BLaER1 (cell line): ENCODE measurements around the gene QRFP.
A peak's percentile ranks its signal among the peaks of the same experiment; 100 is the strongest.

Experiments
- H3K27ac ChIP-seq: shearing (Covaris generic); formaldehyde crosslinking; 2 replicates; pipeline ENCODE4 v1.8.1; 2022
- H3K27me3 ChIP-seq: shearing (Covaris generic); formaldehyde crosslinking; 2 replicates; pipeline ENCODE4 v1.8.1; 2022
- H3K36me3 ChIP-seq: shearing (Covaris generic); formaldehyde crosslinking; 2 replicates; pipeline ENCODE4 v1.8.1; 2022
- H3K4me1 ChIP-seq: shearing (Covaris generic); formaldehyde crosslinking; 2 replicates; pipeline ENCODE4 v1.8.1; 2022
- H3K4me2 ChIP-seq: shearing (Covaris generic); formaldehyde crosslinking; 2 replicates; pipeline ENCODE4 v1.8.1; 2022
- H3K4me3 ChIP-seq: shearing (Covaris generic); formaldehyde crosslinking; 2 replicates; pipeline ENCODE4 v1.8.1; 2022
- H3K9ac ChIP-seq: shearing (Covaris generic); formaldehyde crosslinking; 2 replicates; pipeline ENCODE4 v1.8.1; 2022
- H3K9me3 ChIP-seq: shearing (Covaris generic); formaldehyde crosslinking; 2 replicates; pipeline ENCODE4 v1.8.1; 2022
- H4K20me1 ChIP-seq: shearing (Covaris generic); formaldehyde crosslinking; 2 replicates; pipeline ENCODE4 v1.8.1; 2022
- Cebpa-rat ChIP-seq: shearing (Covaris generic); IDR thresholded peaks from 2 replicates; pipeline ENCODE4 v1.8.1; 2022

The QRFP gene

DNA sequence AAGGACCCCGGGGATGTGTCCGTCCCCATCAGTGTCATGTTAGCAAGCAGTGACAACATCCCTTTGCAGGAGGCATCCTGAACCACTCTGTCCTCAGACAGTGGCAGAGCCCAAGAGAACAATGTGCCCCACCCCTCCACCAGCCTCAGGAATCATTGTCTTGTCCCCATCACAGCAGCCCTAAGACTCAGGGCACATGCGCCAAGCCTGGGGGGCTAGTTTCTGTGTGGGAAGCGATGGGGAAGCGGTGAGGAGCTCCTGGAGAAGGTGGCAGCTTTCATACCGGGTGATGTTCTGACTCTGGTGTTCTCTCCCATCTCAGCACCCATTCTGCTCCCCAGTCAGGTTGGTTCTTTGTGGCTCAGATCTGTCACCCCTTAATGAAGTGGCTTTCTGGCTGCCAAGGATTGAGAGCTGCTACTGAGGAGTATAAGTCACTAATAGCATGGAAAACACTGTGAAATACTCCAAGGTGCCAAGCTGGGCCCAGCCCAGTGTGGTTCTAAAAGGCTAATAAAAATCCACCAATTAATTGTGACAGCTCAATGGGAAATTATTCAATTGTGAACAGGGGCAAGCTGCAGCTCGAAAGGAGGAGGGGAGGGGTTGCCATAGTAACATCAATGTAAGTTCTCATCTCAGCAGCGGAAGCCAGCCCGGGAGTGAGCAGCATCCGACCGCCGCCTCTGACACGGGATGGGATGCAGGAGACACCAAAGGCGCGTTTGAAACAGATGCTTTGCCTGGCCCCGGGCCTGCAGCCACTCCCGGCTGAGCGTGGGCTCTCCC, 4.7 kb downstream of the QRFP start:
- Histone ChIP-seq H3K27ac (no peak overlapping the region), H3K9ac (no peak overlapping the region; the same call in 1 of the 2 replicates), H3K4me2 (peak overlapping the region; percentile 84), H3K4me1 (peaks cover 66% of the 10 kb centered on the region), H3K36me3 (peaks cover 36% of the 10 kb centered on the region), H3K9me3 (no peaks in the 10 kb centered on the region), H3K27me3 (peaks cover 4% of the 10 kb centered on the region; the same call in 1 of the 2 replicates), H3K4me3 (no peak overlapping the region), H4K20me1 (peaks cover 88% of the 10 kb centered on the region)
- no peak for TF ChIP-seq Cebpa-rat

DNA sequence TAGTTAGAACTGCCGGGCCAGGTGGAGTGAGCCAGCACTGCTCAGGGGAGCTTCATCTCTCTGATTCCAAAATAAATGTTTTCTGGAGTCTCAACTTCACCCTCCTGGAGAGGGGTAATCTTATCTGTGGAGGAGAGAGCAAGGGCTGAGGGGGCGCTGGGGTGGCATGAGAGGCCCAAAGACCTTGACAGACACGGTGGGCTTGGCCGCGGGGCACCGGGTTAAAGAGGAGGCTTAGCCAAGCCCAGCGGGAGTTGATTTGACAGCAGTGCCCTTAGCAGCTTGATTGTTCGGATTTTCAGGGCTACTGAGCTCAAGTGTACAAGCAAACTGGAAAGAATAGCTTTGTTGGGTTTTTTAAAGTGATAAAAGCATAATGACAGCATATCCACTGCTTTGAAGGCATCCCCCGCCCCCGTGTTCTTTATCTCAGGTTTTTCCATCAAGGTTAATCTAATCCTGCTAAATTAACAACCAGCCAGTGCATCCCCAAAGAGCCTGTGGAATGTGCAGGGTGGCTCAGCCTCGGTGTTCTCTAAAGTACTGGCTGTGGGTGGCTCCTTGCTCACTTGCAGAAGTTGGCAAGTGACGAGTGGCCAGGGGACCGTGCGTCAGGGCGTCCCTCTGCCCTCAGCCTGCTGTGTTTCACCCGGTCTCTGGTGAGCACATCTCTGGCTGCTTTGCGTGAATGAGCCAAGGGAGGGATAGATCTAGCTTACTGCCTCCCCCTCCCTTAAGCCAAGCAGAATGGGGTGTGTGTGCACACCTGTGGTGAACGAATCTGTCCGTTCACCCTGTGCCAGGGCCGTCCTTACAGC, 5.5 kb downstream of the QRFP start:
- Histone ChIP-seq H3K4me3 (no peak overlapping the region), H3K4me2 (peak overlapping the region; percentile 84)

DNA sequence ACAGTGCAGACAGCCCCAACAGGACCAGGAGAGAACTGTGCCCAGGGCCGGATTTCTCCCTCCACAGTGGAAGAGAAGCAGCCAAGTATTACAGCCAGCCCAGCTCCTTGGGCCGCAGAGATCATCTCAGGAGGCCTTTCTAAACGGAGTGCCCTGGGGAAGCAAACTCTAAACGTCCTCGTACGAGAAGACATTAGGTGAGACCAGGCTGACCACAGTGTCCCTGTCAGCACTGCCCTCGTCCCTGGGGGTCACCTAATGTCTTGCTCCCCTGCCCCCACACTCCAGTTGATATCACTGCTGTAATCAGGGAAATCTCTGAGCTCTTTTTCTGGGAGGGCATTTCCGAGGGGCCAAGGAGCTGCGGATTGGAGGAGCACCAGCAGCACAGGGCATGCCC, 6.5 kb downstream of the QRFP start:
- Histone ChIP-seq H3K36me3 (peaks cover 54% of the 10 kb centered on the region), H3K4me3 (no peak overlapping the region), H3K9me3 (no peaks in the 10 kb centered on the region), H3K4me1 (peaks cover 53% of the 10 kb centered on the region), H3K27ac (no peak overlapping the region), H4K20me1 (peaks cover 95% of the 10 kb centered on the region), H3K27me3 (peaks cover 4% of the 10 kb centered on the region; the same call in 1 of the 2 replicates), H3K4me2 (no peak overlapping the region), H3K9ac (no peak overlapping the region)
- no peak for TF ChIP-seq Cebpa-rat

More for the DNA sequence above, 5.5 kb downstream of the QRFP start:
- no peaks in the 10 kb centered on the region for H3K9me3 ChIP-seq
- H4K20me1 ChIP-seq: peaks cover 95% of the 10 kb centered on the region
- H3K36me3 ChIP-seq: peaks cover 44% of the 10 kb centered on the region
- peaks cover 63% of the 10 kb centered on the region for H3K4me1 ChIP-seq
- peaks cover 4% of the 10 kb centered on the region; the same call in 1 of the 2 replicates for H3K27me3 ChIP-seq
- H3K27ac ChIP-seq: no peak overlapping the region
- no peak overlapping the region; the same call in 1 of the 2 replicates for H3K9ac ChIP-seq
- TF ChIP-seq Cebpa-rat: no peak

DNA sequence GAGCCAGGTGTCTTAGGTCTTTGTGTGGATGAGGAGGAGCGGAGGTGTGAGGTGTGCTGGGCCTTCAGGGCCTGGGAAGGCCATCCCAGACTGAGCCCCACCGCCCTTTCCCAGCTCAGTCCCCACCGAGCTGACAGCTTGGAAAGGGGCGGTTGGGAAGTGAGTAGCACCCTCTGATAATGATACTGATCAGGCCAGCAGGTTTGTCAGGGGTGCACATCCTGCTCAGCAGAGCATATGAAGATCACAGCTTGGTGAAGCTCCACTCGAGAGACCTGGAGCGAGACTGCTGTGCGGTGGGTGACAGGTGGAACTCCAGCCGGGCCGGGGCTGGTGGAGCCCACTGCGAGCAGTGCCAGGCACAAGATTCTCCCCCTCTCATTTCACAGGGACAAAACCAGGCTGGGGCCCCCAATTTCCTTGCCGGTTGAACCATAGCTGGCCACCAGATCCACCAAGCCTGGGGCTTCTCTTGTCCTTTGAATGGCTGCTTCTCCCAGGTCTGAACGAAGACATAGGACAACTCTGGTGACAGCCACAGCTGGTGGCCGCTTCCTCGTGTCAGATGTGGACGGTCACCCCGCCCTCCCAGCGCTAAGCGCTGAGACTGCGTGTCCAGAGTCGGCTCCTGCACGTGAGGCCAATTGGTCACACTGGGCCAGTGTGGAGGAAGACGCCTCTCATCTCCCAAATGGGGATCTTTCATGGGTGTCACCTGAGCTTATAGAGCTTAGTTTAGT, 8.3 kb downstream of the QRFP start:
- Histone ChIP-seq H3K4me3 (no peak overlapping the region), H4K20me1 (peaks cover 100% of the 10 kb centered on the region), H3K27ac (no peak overlapping the region), H3K9ac (no peak overlapping the region), H3K36me3 (peaks cover 72% of the 10 kb centered on the region), H3K4me2 (no peak overlapping the region), H3K4me1 (peaks cover 35% of the 10 kb centered on the region), H3K9me3 (no peaks in the 10 kb centered on the region), H3K27me3 (peaks cover 4% of the 10 kb centered on the region; the same call in 1 of the 2 replicates)
- no peak for TF ChIP-seq Cebpa-rat

DNA sequence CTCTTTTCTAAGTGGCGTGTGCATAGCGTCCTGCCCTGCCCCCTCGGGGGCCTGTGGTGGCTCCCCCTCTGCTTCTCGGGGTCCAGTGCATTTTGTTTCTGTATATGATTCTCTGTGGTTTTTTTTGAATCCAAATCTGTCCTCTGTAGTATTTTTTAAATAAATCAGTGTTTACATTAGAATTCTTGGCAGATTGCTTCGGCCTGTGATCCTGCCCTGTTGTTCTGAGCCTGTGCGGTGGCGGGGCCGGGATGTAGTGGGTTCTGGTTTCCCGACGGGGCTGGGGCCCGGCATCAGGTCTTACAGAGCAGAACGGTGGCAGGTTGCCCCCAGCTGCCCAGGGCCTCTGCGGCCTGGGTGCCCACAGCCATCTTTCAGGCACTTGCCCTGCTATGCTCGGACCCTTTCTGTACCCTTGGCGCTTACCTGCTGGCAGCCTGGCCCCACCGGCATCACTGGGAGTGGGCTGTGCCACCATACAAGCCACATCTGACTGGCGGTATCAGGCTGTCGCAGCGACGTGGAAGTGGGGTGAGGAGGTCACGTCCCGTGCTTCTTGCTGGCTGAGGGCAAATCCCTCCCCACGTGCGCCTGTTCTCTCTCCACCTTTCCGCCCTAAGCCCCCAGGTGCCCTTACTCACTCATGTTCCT, 9.0 kb downstream of the QRFP start:
- H3K4me2 ChIP-seq: no peak overlapping the region
- no peak for TF ChIP-seq Cebpa-rat
- no peak overlapping the region for H3K4me3 ChIP-seq
- H3K9me3 ChIP-seq: no peaks in the 10 kb centered on the region
- peaks cover 79% of the 10 kb centered on the region for H3K36me3 ChIP-seq
- no peak overlapping the region for H3K27ac ChIP-seq
- H3K27me3 ChIP-seq: peaks cover 4% of the 10 kb centered on the region; the same call in 1 of the 2 replicates
- peaks cover 28% of the 10 kb centered on the region for H3K4me1 ChIP-seq
- peaks cover 100% of the 10 kb centered on the region for H4K20me1 ChIP-seq
- H3K9ac ChIP-seq: no peak overlapping the region

DNA sequence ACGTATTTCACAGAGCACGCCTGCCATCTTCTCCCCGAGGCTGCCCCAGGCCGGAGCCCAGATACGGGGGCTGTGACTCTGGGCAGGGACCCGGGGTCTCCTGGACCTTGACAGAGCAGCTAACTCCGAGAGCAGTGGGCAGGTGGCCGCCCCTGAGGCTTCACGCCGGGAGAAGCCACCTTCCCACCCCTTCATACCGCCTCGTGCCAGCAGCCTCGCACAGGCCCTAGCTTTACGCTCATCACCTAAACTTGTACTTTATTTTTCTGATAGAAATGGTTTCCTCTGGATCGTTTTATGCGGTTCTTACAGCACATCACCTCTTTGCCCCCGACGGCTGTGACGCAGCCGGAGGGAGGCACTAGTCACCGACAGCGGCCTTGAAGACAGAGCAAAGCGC, 9.6 kb downstream of the QRFP start:
- no peak overlapping the region for H3K4me2 ChIP-seq
- H4K20me1 ChIP-seq: peaks cover 100% of the 10 kb centered on the region
- H3K27ac ChIP-seq: no peak overlapping the region
- H3K9ac ChIP-seq: no peak overlapping the region
- H3K27me3 ChIP-seq: peaks cover 4% of the 10 kb centered on the region; the same call in 1 of the 2 replicates
- H3K4me1 ChIP-seq: peaks cover 22% of the 10 kb centered on the region
- H3K9me3 ChIP-seq: no peaks in the 10 kb centered on the region
- TF ChIP-seq Cebpa-rat: no peak
- no peak overlapping the region for H3K4me3 ChIP-seq
- peaks cover 85% of the 10 kb centered on the region for H3K36me3 ChIP-seq

DNA sequence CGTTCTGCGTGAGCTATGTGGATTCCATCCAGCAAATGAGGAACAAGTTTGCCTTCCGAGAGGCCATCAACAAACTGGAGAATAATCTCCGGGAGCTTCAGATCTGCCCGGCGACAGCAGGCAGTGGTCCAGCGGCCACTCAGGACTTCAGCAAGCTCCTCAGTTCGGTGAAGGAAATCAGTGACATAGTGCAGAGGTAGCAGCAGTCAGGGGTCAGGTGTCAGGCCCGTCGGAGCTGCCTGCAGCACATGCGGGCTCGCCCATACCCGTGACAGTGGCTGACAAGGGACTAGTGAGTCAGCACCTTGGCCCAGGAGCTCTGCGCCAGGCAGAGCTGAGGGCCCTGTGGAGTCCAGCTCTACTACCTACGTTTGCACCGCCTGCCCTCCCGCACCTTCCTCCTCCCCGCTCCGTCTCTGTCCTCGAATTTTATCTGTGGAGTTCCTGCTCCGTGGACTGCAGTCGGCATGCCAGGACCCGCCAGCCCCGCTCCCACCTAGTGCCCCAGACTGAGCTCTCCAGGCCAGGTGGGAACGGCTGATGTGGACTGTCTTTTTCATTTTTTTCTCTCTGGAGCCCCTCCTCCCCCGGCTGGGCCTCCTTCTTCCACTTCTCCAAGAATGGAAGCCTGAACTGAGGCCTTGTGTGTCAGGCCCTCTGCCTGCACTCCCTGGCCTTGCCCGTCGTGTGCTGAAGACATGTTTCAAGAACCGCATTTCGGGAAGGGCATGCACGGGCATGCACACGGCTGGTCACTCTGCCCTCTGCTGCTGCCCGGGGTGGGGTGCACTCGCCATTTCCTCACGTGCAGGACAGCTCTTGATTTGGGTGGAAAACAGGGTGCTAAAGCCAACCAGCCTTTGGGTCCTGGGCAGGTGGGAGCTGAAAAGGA, 10.9 kb downstream of the QRFP start:
- Histone ChIP-seq H3K9ac (no peak overlapping the region), H3K27ac (no peak overlapping the region), H4K20me1 (peaks cover 98% of the 10 kb centered on the region), H3K4me2 (no peak overlapping the region), H3K4me3 (no peak overlapping the region), H3K36me3 (peaks cover 98% of the 10 kb centered on the region), H3K27me3 (peaks cover 4% of the 10 kb centered on the region; the same call in 1 of the 2 replicates), H3K4me1 (peaks cover 9% of the 10 kb centered on the region), H3K9me3 (no peaks in the 10 kb centered on the region)
- TF ChIP-seq Cebpa-rat: no peak
